ENCODE measurements around the gene PTDSS2. TPM values are rescaled to one million over a fixed set of nuclear protein-coding genes. Genes with fewer than 3 reads are reported as not detected.

Gene PTDSS2
- total RNA-seq, 1 experiment from 2014 or later, result 30.4 TPM

DNA sequence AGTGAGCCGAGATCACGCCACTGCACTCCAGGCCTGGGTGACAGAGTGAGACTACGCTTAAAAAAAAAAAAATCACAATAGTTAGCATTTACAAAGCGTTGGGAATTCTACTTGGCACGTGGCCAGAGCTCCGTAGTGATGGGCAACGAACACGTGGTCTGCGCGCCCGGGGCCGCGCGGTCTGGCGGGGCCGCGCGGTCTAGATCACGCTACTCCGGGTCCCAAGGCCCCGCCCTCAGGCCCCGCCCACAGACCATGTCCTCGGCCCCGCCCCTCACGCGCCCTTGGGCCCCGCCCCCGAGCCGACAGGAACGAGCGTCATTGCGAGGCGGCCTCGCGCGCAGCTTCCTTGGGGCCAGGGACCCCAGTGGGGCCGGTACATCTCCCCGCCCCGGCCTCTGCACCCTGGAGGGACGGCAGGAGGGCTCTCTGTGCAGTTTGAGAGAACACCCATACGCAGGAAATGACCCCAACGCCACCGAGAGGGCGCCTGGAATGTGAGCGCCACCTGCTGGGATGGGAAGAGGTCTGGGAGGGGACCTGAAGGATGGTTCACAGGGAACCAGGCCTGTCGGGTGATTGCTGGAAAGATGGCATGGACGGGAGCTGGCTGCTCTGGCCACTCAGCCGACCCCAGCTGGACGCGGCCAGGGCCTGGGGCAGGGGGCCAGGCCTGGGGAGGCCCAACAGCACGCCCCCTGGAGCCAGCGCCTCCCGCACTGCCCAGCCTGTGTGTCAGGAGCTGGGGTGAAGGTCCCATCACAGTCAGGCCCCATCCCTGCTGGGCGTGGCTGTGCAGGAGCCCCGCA, 2.0 kb upstream of the PTDSS2 start:
- CTCF ChIA-PET, result interaction anchor here (0.6 to 1.8 kb wide), 10 partner anchors 9 to 190 kb away, joined by 3 to 9 read pairs (median 3); partner anchors contain the start of gene PKP3
- Mint-ChIP-seq H3K27ac (ENCODE audit: unreplicated experiment) (peak overlapping the region; percentile 73), H3K4me3 (ENCODE audit: low read depth, unreplicated experiment) (peak overlapping the region; percentile 81), H3K9me3 (ENCODE audit: low read depth, unreplicated experiment) (no peaks in the 10 kb centered on the region), H3K36me3 (ENCODE audit: insufficient read depth, unreplicated experiment) (peaks cover 48% of the 10 kb centered on the region), H3K4me1 (ENCODE audit: low read depth, unreplicated experiment) (peaks cover 18% of the 10 kb centered on the region), H3K27me3 (ENCODE audit: unreplicated experiment) (no peaks in the 10 kb centered on the region)
- intact Hi-C loops (cut with micrococcal nuclease; ENCODE audit: unreplicated experiment), result no loop called here
- BruUV-seq (replicated peaks), result no TSS peak
- TF ChIP-seq, protein P1, sequence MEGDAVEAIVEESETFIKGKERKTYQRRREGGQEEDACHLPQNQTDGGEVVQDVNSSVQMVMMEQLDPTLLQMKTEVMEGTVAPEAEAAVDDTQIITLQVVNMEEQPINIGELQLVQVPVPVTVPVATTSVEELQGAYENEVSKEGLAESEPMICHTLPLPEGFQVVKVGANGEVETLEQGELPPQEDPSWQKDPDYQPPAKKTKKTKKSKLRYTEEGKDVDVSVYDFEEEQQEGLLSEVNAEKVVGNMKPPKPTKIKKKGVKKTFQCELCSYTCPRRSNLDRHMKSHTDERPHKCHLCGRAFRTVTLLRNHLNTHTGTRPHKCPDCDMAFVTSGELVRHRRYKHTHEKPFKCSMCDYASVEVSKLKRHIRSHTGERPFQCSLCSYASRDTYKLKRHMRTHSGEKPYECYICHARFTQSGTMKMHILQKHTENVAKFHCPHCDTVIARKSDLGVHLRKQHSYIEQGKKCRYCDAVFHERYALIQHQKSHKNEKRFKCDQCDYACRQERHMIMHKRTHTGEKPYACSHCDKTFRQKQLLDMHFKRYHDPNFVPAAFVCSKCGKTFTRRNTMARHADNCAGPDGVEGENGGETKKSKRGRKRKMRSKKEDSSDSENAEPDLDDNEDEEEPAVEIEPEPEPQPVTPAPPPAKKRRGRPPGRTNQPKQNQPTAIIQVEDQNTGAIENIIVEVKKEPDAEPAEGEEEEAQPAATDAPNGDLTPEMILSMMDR (IDR thresholded peaks at IDR 0.05; ENCODE audit: unreplicated experiment), result peak; percentile 86
- DNase-seq, result peak; percentile 96

DNA sequence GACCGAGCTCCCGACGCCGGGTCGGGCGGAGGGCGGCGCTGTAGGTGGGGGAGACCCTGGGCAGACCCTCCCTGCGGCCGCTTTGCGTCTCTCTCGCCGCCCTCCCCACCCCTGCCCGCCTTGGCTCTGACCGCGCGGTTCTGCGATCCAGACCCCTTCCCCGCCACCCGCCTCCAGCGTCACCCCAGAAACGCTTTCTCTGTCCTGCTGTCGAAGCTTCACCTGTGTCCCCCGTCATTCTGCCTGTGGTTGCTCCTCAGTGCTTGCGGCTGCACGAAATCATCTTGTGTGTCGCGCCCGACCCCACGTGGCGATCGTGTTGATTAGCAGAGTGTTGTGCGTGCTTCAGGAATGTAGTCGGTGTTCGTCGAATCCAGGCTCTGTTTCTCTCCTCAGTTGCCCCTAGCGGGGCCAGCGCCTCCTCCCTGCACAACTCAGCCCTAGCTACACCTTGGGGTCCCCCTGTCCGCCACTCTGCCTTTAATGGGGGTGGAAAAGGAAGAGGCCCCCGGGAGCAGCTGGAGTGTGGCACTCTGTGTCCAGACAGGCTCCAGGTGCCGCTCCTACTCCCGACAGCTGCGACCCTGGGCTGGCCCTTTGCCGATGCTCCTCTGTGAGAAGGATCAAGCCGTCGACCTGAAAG, 851 bp downstream of the PTDSS2 start:
- peaks cover 13% of the 10 kb centered on the region for H3K4me1 Mint-ChIP-seq (ENCODE audit: low read depth, unreplicated experiment)
- TF ChIP-seq, protein P1 (IDR thresholded peaks at IDR 0.05; ENCODE audit: unreplicated experiment), result no peak
- peak overlapping the region; percentile 75 for H3K27ac Mint-ChIP-seq (ENCODE audit: unreplicated experiment)
- H3K27me3 Mint-ChIP-seq (ENCODE audit: unreplicated experiment), result no peaks in the 10 kb centered on the region
- BruUV-seq (replicated peaks), result no TSS peak
- intact Hi-C loops (cut with micrococcal nuclease; ENCODE audit: unreplicated experiment), result no loop called here
- DNase-seq, result peak; percentile 74
- no peaks in the 10 kb centered on the region for H3K9me3 Mint-ChIP-seq (ENCODE audit: low read depth, unreplicated experiment)
- CTCF ChIA-PET, result no interaction called here
- H3K4me3 Mint-ChIP-seq (ENCODE audit: low read depth, unreplicated experiment), result peak overlapping the region; percentile 81
- peaks cover 43% of the 10 kb centered on the region for H3K36me3 Mint-ChIP-seq (ENCODE audit: insufficient read depth, unreplicated experiment)

DNA sequence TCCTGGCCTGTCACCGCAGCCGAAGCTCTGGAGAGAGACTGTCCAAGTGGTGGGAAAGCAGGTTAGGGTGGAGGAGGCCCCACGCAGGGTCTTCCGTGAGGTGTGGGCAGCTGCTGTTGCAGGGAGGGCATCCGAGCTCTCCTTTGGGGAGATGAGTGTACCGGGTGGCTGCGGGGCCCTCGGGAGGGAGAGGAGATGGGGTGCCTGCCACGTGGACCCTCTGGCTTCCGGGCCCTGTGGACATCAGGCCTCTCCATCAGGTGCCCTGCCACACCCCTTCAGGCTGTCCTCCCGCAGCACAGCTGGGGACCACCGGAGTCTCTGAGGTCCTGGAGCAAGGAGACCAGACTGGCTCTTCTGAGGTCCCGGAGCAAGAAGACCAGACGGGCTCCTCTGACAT, 1.7 kb downstream of the PTDSS2 start:
- Mint-ChIP-seq H3K27ac (ENCODE audit: unreplicated experiment) (no peak overlapping the region), H3K36me3 (ENCODE audit: insufficient read depth, unreplicated experiment) (peaks cover 48% of the 10 kb centered on the region), H3K4me3 (ENCODE audit: low read depth, unreplicated experiment) (peak overlapping the region; percentile 81), H3K9me3 (ENCODE audit: low read depth, unreplicated experiment) (no peaks in the 10 kb centered on the region), H3K4me1 (ENCODE audit: low read depth, unreplicated experiment) (peaks cover 10% of the 10 kb centered on the region), H3K27me3 (ENCODE audit: unreplicated experiment) (no peaks in the 10 kb centered on the region)
- TF ChIP-seq, protein P1 (IDR thresholded peaks at IDR 0.05; ENCODE audit: unreplicated experiment), result no peak
- no peak for DNase-seq
- CTCF ChIA-PET, result no interaction called here
- no TSS peak for BruUV-seq (replicated peaks)
- intact Hi-C loops (cut with micrococcal nuclease; ENCODE audit: unreplicated experiment), result no loop called here

DNA sequence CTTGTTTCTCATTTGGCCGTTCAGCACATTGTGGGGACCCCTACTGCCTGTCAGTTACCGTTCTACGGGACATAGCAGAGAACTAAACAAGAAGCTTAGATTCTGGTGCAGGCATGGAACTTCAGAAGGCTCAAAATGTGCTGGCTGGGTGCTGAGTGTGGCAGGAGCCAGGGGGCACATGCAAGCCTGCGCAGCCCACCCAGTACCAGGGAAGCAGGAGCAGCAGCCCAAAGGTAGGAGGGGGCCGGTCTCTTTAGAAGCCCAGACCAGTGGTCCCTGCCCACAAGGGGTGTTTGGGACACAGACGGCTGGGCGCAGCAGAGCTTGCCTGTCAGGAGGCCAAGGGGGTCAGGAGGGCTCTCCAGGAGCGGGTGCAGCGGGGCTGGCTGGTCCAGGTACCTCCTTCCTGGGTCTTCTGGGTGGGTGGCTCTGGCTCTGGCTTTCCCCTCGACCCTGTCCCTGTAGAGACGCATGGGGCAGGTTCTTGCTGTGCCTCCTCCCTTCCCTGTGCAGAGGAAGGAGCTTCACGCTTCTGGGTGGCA, 2.2 kb downstream of the PTDSS2 start:
- TF ChIP-seq, protein P1 (IDR thresholded peaks at IDR 0.05; ENCODE audit: unreplicated experiment), result no peak
- no peak for DNase-seq
- Mint-ChIP-seq H3K36me3 (ENCODE audit: insufficient read depth, unreplicated experiment) (peaks cover 44% of the 10 kb centered on the region), H3K9me3 (ENCODE audit: low read depth, unreplicated experiment) (no peaks in the 10 kb centered on the region), H3K27ac (ENCODE audit: unreplicated experiment) (no peak overlapping the region), H3K4me3 (ENCODE audit: low read depth, unreplicated experiment) (no peak overlapping the region), H3K27me3 (ENCODE audit: unreplicated experiment) (no peaks in the 10 kb centered on the region), H3K4me1 (ENCODE audit: low read depth, unreplicated experiment) (peaks cover 10% of the 10 kb centered on the region)
- CTCF ChIA-PET, result no interaction called here
- no TSS peak for BruUV-seq (replicated peaks)
- intact Hi-C loops (cut with micrococcal nuclease; ENCODE audit: unreplicated experiment), result no loop called here
